Testis (tissue), 3 donors: ENCODE measurements around the gene RMI2. TPM values are rescaled to one million over a fixed set of nuclear protein-coding genes. Genes with fewer than 3 reads are reported as not detected.

Experiments
- DNase-seq: peaks from one replicate; pipeline ENCODE4 v3.0.0-alpha.2; 2019
- H3K27ac ChIP-seq, 2 donors: fragments of 200-600 bp; sonication (generic); one replicate each; pipeline ENCODE4 v1.5.1; 2019
- H3K27me3 ChIP-seq: fragments of 200-600 bp; sonication (generic); one replicate; pipeline ENCODE4 v1.5.1; 2019
- H3K36me3 ChIP-seq: fragments of 200-600 bp; sonication (generic); one replicate; pipeline ENCODE4 v1.5.1; 2017; ENCODE audit warnings: low read depth; ENCODE audit errors: missing control alignments
- H3K4me1 ChIP-seq: fragments of 200-600 bp; sonication (generic); one replicate; pipeline ENCODE4 v1.5.1; 2019
- H3K4me3 ChIP-seq, 2 donors: fragments of 200-600 bp; sonication (generic); one replicate each; pipeline ENCODE4 v1.5.1; 2017 to 2019
- H3K9me3 ChIP-seq: fragments of 200-600 bp; sonication (generic); one replicate; pipeline ENCODE4 v1.5.1; 2017
- POLR2A ChIP-seq: fragments of 450-650 bp; IDR thresholded peaks from one replicate; pipeline ENCODE4 v1.6.1; 2017; ENCODE audit warnings: antibody characterized with exemption, mild to moderate bottlenecking, moderate library complexity
- WGBS, 2 donors: methylation state at CpG; one replicate each; pipeline ENCODE4 v1.1.5; 2018; 5-methylcytosine and 5-hydroxymethylcytosine counted together
- intact Hi-C: fragments of 100-400 bp; cut with DNase I; formaldehyde crosslinking; loops from one replicate; pipeline ENCODE4 v1.15.1; 2023; ENCODE audit warnings: low total_unique reads
- polyA plus RNA-seq: library from polyadenylated mRNA; stranded (reverse); fragments of 350-450 nt; fragmentation: Illumina TruSeq; extraction: RNeasy Lipid Tissue Mini Kit (QIAGEN cat#74804); gene quantifications from one replicate; pipeline ENCODE4 v1.2.3, GENCODE V29; 2014; ENCODE audit warnings: low read depth, low replicate concordance; ENCODE audit not compliant: insufficient read depth
- total RNA-seq, 2 donors: library from RNA; depleted of rRNA; stranded (reverse); fragments of >200 nt; gene quantifications; one replicate each; pipeline ENCODE4 v1.2.3, GENCODE V29; 2016
- TF ChIP-seq, protein P1 (sequence below), 3 experiments: fragments of 450-650 bp in 2 of 3; fragments of 200-600 bp in 1 of 3; sonication (generic) in 1 of 3; IDR thresholded peaks; one replicate each; pipeline ENCODE4 v1.5.1; 2016 to 2019; ENCODE audit warnings: antibody characterized with exemption in 3 of 3, mild to moderate bottlenecking in 2 of 3, moderate library complexity in 1 of 3

RMI2 gene
- total and polyA plus RNA-seq, 3 donors from 2014 or later, result 21.5 to 30.6 (median 26.7) TPM

DNA sequence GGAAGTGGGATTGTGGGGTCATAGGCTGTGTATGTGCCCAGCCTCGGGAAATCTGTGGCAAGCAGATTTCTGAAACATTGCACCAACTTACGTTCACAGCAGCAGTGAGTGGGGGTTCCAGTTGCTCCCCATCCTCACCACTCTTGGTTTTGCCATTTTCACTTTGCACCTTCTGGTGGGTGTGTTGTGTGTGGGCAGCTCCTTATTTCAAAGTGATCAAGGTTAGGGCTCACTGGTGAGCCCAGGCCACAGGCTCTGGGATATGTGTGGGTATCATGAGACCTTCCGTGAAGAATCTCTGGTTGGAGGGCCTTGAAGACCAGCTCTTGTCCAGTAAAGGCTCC is 34.7 kb upstream of the RMI2 start:
- DNase-seq, result no peak
- H3K27me3 ChIP-seq, result no peaks in the 10 kb centered on the region
- H3K27ac ChIP-seq, result peak overlapping the region; percentile 22 to 25
- peaks cover 22% of the 10 kb centered on the region for H3K4me1 ChIP-seq
- no peak overlapping the region for H3K4me3 ChIP-seq
- H3K9me3 ChIP-seq, result no peaks in the 10 kb centered on the region
- TF ChIP-seq POLR2A, result no peak
- TF ChIP-seq, protein P1, sequence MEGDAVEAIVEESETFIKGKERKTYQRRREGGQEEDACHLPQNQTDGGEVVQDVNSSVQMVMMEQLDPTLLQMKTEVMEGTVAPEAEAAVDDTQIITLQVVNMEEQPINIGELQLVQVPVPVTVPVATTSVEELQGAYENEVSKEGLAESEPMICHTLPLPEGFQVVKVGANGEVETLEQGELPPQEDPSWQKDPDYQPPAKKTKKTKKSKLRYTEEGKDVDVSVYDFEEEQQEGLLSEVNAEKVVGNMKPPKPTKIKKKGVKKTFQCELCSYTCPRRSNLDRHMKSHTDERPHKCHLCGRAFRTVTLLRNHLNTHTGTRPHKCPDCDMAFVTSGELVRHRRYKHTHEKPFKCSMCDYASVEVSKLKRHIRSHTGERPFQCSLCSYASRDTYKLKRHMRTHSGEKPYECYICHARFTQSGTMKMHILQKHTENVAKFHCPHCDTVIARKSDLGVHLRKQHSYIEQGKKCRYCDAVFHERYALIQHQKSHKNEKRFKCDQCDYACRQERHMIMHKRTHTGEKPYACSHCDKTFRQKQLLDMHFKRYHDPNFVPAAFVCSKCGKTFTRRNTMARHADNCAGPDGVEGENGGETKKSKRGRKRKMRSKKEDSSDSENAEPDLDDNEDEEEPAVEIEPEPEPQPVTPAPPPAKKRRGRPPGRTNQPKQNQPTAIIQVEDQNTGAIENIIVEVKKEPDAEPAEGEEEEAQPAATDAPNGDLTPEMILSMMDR (IDR thresholded peaks at IDR 0.05), result no peak
- no peaks in the 10 kb centered on the region for H3K36me3 ChIP-seq
- intact Hi-C loops, result no loop called here
- WGBS, 2 donors, result 92 to 97% methylated on average over 3 of the region's 3 CpGs

DNA sequence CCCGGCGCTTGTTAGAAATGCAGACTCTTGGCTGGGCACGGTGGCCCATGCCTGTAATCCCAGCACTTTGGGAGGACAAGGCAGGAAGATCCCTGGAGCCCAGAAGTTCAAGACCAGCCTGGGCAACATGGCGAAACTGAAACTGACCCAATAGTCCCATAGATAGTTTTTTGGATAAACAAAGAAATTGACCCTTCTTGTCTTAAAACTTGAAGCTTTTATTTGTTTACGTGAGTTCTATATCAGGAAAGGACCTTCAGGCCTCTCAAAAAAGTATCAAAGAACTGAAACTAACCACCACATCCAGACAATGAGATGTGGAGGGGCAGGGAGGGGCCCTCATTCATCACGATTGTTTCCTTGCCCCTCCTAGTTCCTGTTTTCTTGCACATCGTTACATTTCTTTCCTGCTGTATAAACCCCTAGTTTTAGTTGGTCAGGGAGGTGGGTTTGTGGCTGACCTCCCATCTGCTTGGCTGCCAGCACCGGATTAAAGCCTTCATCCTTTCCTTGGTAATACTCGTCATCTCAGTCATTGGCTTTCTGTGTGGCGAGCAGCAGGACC is 34.2 kb upstream of the RMI2 start:
- H3K27ac ChIP-seq, result peak overlapping the region; percentile 22 to 25
- no peak overlapping the region for H3K4me3 ChIP-seq
- peaks cover 22% of the 10 kb centered on the region for H3K4me1 ChIP-seq
- no peaks in the 10 kb centered on the region for H3K9me3 ChIP-seq
- no peaks in the 10 kb centered on the region for H3K36me3 ChIP-seq
- H3K27me3 ChIP-seq, result no peaks in the 10 kb centered on the region
- DNase-seq, result no peak
- intact Hi-C loops, result no loop called here
- no peak for TF ChIP-seq POLR2A
- TF ChIP-seq, protein P1 (IDR thresholded peaks at IDR 0.05), result no peak
- WGBS, 2 donors, result 64 to 66% methylated on average over 10 of the region's 10 CpGs

DNA sequence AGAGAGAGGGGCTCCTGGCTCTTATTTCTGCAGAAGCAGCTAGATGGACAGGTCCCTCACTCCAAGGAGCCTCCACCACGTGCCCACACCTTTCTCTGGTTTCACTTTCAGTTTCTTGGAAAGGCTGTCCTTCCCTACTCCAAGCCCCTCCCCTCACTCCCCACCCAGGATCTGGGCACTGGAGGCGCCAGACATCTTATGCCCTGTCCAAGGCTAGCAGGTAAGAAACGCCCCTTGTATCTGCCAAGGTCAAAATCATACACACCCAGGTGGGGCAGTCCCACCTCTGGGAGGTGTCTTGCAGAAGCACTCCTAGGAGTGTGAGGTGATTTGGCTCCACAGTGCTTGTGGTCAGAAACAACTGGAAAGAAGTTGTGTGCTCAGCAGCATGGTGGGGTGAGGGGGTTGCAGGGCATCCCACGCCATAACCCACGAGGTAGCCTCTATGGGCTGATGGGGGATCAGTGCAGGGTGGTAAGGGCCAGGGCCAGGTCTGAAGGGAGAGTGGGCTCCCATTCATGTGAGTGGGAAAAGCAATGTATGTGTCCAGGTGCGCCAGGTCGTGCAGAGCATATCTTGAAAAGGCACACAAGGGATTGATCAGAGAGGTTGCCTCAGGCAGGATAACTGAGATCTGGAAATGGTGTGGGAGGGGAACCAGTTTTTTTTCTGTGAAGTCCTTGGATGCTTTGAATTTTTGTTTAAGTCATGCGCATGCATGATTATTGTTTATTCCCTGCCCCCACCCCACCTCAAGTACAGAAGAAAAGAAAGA is 32.4 kb upstream of the RMI2 start:
- intact Hi-C loops, result no loop called here
- Histone ChIP-seq H3K27ac (peak overlapping the region in 1 of 2 donors; percentile 45), H3K4me1 (peaks cover 22% of the 10 kb centered on the region), H3K9me3 (no peaks in the 10 kb centered on the region), H3K4me3 (no peak overlapping the region), H3K27me3 (no peaks in the 10 kb centered on the region), H3K36me3 (no peaks in the 10 kb centered on the region)
- DNase-seq, result no peak
- no peak for TF ChIP-seq POLR2A
- TF ChIP-seq, protein P1 (IDR thresholded peaks at IDR 0.05), result no peak
- 54% methylated on average over 8 of the region's 8 CpGs for WGBS, 2 donors

DNA sequence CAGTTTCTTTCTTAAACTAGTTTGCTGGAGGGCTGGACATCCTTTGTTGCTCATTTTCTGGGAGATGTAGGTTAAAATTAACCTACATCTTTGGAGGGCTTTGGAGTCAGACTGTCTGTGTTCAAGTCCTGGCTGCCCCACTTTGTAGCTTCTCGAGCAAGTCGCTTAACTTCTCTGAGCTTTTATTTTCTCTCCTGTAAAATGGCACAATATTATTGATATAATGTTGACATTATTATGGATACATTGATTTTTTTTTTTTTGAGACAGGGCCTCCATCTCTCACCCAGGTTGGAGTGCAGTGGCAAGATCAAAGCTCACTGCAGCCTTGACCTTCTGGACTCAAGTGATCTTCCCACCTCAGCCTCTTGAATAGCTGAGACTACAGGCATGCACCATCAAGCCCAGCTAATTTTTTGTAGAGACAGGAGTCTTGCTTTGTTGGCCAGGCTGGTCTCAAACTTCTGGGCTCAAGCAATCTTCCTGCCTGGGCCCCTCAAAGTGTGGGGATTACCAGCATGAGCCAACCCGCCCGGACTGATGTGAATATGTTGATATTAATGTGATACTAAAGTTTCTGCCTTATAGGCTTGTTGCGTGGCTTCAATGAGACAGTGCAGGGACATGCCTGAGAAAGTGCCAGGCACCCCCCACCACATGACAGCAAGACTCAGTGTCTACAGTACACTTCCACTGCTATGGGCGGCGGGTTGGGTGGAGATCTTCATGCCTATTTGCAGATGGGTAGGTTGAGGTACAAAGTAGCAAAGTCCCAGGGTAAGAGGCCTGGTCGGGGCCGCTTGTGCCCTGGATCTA is 31.6 kb upstream of the RMI2 start:
- Histone ChIP-seq H3K36me3 (no peaks in the 10 kb centered on the region), H3K27me3 (no peaks in the 10 kb centered on the region), H3K27ac (peak overlapping the region in 1 of 2 donors; percentile 45), H3K9me3 (no peaks in the 10 kb centered on the region), H3K4me1 (peaks cover 22% of the 10 kb centered on the region), H3K4me3 (no peak overlapping the region)
- WGBS, 2 donors, result 87 to 88% methylated on average over 9 of the region's 9 CpGs
- intact Hi-C loops, result no loop called here
- TF ChIP-seq, protein P1 (IDR thresholded peaks at IDR 0.05), result no peak
- TF ChIP-seq POLR2A, result no peak
- DNase-seq, result no peak
